ENCODE results near the gene ENAH.
"Not testable (repeated sequence)": the region's sequence is repeated elsewhere in the genome, so short reads cannot be mapped to it uniquely, and the experiment has no call there.

The ENAH gene

GRCh38 chr1:225652729-225653462, at the start of gene ENAH:
Gene ENAH (minus strand): TSS chr1:225653123. CDS start chr1:225652690, 433 bp downstream.
- peak; percentile 73 for DNase-seq

DNA sequence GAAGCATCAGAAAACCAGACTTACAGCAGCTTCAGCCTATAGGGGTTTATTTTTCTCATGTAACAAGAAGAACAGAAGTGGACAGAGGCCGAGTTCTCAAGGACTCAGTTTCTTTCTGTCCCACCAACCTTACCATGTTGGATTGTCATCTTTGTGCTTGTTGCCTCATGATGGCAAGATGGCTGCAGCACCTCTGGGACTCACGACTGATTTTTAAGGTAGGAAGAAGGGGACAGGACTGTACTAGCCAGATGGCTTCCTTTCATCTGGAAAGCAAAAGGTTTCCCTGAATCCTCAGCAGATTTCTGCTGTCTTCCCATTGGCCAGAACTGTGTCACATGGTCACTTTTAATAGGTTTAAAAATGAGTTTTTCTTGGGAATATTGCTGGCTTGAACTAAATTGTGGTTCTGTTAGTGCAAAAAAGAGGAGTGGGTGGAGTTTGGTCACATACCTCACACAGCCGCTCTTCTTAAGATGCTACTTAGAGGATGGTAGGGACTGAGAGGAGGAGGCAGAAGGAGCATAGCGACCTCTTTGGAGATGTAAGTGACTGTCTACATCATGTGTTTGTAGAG, 48.1 kb upstream of the ENAH start:
- no peak for DNase-seq

DNA sequence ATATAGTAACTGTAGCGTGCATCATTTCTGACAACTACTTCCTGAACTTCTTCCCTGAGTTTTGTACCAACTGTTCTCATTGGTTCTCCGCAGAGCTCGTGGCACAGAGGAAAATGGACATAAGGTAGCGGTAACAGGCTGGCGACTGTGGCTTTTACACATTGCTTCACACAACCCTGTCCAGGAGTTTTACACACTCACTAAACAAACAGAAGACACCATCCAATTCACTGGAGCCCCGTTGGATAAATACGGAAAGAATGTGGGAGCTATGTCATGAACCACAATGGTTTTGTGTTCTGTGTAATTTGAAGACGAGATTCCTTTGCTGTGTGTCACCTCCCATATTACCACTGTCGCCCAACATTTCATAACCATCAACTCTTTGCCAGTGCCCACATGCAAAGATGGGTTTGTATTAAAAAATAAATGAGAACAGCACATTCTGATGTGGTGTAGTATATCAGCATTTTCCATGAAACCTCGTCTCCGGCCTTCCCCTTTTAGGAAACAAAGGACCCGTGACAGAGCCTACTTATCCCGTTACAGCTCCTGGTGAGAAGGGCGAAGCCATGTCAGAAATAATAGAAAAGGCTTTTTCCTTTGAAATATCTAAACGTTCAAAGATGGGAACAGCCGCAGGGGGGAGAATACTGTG, 47.4 kb upstream of the ENAH start:
- DNase-seq, result peak; percentile 66

GRCh38 chr1:225699336-225699735, 46.4 kb upstream of the ENAH start:
- no peak for DNase-seq

GRCh38 chr1:225698194-225698593, 45.3 kb upstream of the ENAH start:
- DNase-seq, result not testable (repeated sequence)

- DNase-seq, result no peak
Measured at GRCh38 chr1:225697428-225697827, 44.5 kb upstream of the ENAH start.

DNA sequence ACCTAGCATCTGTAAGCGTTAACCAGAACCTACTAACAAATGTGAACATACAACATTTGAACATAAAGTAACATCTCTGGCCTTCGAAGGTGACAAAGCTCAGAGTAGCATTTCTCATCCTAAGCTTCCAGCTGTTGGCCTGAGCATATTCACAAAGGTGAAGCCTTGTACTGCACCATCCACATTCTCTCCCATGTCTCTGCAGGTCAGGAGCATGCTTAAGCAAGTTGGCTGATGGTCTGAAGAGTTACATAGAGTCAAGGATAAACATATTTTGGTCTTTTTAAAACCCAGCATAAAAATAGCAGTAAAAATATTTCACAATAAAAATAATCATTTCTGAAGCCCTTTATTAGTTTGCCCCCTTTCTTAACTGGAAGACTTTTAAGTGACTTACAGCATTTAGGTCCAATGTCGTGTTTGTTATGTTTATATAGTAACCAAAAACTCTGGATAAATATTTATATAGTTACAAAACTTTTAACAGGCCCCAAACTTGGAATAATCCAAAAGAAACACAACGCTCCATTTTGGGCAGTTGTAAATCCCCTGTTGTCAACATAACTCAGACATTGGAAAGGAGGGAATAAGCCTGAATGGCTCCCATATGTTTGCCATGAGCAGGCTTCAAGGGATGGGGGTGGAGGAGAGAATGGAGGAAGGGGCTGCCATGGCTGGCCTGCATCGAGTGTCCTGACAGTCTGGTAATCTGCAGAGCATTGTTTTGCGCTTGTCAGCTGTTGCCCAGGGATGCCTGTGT, 42.8 kb upstream of the ENAH start:
- DNase-seq, result no peak

- DNase-seq, result no peak
Measured at GRCh38 chr1:225694151-225694603, 41.3 kb upstream of the ENAH start.

GRCh38 chr1:225693697-225694096, 40.8 kb upstream of the ENAH start:
- DNase-seq, result not testable (repeated sequence)

GRCh38 chr1:225693085-225693696, 40.3 kb upstream of the ENAH start:
- DNase-seq, result no peak

GRCh38 chr1:225692517-225692879, 39.6 kb upstream of the ENAH start:
- DNase-seq, result no peak

GRCh38 chr1:225691861-225692516, 39.1 kb upstream of the ENAH start:
- DNase-seq, result no peak

GRCh38 chr1:225691377-225691776, 38.5 kb upstream of the ENAH start:
- no peak for DNase-seq

DNA sequence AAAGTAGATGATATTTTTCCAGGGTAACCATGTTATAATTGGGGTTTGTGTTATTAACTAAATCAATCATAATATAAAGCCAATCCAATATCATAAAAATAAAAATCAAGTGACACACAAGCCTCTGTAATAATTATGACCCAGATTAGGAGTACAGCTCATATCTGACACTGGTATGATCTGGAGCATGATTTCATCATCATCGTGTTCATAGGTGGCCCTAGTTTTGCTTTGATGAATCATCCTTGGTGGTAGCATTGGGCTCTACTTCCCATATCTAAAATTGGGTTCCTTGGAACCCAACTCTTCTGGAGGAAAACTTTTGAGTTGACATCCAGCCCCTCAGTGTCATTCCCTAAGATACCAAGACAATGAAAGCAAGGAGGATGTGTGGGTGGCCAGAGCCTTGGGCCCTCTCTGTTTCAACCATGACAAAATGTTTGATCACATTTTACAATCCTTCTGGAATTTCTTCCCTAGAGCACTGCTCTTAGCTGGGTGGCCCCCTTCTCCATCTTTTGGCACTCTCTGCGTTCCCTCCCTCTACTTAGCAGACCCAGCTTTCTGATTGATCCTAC, 37.0 kb upstream of the ENAH start:
- DNase-seq, result no peak

DNA sequence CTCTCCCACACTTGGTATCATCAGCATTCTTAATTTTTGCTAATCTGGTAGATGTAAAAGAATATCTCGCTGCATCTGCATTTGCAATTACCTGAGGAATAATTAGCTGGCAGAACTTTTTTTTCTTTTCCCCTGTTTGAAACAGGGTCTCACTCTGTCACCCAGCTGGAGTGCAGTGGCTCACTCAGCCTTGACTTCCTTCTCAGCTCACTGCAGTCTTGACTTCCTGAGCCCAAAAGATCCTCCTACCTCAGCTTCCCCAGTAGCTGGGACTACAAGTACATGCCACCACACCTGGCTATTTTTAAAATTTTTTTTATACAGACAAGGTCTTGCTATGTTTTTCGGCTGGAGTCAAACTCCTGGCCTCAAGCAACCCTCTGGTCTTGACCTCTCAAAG, 35.4 kb upstream of the ENAH start:
- DNase-seq, result no peak

DNA sequence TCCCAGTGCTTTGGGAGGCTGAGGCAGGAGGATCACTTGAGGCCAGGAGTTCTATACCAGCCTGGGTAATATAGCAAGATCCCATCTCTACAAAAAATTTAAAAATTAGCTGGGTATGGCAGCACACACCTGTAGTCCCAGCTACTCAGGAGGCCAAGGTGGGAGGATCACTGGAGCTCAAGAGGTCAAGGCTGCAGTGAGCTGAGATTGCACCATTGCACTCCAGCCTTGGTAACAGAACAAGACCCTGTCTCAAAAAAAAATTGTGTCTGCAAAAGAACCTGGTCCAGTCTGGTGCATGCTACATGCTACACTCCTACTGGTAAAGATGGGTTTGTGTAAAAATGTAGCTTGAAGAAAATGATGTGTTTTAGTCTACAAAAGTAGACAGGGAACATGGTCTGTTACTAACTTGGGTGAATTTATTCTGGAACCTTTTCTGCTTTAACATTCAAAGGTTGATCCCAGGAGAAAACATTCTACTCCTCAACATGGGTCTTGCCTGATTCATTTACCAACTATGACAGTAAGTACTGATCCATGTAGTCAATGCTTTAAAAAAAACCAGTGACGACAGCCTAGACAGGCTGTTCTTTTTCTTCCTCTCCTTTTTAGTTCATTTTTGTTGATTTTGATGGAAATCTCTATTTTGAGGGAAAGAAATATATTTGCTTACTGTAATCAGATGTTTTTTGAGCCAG, 32.7 kb upstream of the ENAH start:
- no peak for DNase-seq

- DNase-seq, result no peak
Measured at GRCh38 chr1:225684741-225685140, 31.8 kb upstream of the ENAH start.

GRCh38 chr1:225681231-225681630, 28.3 kb upstream of the ENAH start:
- DNase-seq, result no peak

DNA sequence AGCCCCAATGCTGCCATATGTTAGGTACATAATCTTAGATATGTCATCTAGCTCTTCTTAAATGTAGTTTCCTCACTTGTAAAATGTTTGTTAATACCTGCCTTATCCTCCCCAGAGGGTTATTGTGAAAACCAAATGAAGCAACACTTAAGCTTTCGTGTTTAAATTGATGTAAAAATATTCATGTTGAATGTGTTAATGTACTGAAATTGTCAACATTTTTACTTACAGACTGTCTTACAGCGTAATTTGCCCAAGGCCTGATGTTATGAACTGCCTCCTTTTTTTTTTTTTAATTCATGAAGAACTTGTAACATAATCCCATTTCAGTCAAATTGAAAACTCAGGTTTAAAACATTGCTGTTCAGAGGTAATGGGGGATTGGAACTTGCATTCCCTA, 25.6 kb upstream of the ENAH start:
- no peak for DNase-seq

- DNase-seq, result no peak
Measured at GRCh38 chr1:225677350-225678124, 24.6 kb upstream of the ENAH start.

DNA sequence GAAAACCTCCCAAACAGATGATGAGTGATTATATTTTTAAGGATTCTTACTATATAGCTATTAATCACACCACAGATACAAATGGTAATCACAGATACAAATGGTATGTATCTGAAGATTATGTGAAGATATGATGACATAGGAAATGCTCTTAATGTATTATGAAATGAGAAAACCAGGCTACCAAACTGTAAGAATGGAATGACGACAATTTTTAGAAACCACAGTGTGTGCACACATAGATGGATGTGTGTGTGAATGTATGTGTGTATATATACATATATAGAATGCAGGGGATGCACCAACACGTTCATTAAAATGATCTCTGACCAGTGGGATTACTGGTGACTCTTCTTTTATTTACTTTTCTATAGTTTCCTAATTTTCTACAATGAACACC, 21.5 kb upstream of the ENAH start:
- no peak for DNase-seq

All from GOT3 (cell line).